Mammary microvascular endothelial cell (primary cell): ENCODE measurements around the gene GEMIN7. TPM values are rescaled to one million over a fixed set of nuclear protein-coding genes. Genes with fewer than 3 reads are reported as not detected.

ENCODE experiments used
- total RNA-seq: library from RNA; depleted of rRNA; stranded (reverse); fragments of >200 nt; gene quantifications from 2 replicates; pipeline ENCODE4 v1.2.3, GENCODE V29; 2015

The GEMIN7 gene, protein sequence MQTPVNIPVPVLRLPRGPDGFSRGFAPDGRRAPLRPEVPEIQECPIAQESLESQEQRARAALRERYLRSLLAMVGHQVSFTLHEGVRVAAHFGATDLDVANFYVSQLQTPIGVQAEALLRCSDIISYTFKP
- total RNA-seq = 61.6 and 68.9 TPM in 2 replicates

DNA sequence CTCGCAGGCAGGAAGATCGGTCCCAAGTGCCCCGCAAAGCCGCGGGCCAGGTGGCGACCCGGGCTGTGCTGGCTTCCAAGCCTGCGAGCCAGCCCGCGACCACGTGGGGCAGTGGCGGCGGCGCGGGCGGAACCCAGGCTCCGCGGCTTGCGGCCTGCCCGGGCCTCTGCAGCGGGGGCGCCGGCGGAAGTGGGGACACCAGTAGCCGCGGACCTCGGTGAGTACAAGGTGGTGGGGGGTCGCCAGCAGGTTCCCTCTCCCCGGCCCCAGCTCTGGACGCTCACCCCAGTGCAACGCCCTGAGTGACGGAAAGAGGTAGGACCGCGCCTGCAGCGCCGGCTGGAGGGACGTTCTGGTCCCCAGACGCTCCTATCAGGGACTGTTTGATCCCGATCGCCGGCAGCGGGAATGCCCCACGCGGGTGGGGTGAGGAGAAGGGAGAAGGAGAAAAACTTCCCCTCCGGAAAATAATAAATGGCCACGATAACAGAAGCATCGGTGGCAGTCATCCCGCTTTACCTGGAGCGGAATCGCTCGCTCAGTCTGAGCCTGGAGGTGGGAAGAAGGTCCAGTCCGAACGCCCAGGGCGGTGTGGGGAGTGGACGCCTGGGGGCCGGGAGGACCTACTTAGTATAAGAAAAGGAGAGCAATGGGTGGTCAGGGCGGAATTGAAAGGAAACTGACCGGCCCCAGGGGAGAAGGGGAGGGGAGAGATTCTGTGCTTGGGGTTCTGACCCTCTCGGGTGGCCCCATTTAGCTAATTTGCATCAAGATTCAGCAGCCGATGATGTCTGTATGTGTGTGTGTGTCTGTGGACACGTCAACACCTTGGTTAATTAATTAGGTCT, at the start of gene GEMIN7:
TSS of gene GEMIN7 (plus strand) at position 198 of the 848 bp plus-strand sequence. CDS start 10,855 bp downstream, outside the sequence.

DNA sequence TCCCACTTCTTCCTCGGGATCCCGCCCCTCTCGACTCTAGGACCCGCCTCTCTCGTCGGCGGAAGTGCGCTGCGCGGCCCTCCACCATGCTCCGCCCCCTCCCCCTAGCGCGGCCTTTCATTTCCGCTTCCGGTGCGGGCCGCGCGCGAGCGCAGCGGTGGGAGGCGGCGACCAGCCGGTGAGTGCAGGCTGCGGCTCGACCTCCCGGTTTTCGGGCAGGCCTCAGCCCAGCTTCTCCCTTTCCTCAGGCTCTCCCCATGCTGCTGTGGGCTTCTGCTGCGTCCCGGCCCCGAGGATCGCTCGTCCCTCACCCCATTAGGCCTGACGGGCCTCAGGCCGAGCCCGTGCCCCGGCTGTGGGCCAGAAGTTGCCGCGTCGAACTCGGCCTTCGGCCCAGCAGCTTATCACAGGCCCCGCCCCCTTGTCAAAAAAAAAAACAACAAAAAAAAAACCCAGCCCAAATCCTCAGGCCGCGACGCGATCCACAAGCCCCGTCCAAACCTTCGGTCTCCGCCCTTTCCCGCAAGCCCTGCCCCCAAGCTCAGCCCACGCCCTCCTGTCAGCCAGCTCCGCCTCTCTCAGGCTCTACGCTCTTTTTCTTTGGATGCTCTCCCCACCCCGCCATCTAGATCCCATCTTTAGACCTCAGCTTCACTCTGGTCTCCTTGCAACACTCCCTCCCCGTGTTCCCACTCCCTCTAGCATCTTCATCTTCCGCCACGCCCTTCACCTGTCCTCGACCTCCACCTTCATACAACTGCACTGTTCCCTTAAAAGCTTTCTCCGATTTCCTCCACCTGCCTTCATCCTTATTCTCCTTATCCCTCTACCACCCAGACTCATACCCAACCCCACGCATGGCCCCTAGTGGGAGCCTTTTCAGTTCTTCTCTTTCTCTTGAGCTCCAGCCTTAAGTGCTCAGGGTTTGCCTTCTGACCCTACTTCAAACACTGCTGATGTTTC, 39.8 kb upstream of the GEMIN7 start, which contains the start of gene CLASRP:
TSS of gene CLASRP (plus strand) at position 115 of the 963 bp plus-strand sequence. CDS start 1,168 bp downstream, outside the sequence.

DNA sequence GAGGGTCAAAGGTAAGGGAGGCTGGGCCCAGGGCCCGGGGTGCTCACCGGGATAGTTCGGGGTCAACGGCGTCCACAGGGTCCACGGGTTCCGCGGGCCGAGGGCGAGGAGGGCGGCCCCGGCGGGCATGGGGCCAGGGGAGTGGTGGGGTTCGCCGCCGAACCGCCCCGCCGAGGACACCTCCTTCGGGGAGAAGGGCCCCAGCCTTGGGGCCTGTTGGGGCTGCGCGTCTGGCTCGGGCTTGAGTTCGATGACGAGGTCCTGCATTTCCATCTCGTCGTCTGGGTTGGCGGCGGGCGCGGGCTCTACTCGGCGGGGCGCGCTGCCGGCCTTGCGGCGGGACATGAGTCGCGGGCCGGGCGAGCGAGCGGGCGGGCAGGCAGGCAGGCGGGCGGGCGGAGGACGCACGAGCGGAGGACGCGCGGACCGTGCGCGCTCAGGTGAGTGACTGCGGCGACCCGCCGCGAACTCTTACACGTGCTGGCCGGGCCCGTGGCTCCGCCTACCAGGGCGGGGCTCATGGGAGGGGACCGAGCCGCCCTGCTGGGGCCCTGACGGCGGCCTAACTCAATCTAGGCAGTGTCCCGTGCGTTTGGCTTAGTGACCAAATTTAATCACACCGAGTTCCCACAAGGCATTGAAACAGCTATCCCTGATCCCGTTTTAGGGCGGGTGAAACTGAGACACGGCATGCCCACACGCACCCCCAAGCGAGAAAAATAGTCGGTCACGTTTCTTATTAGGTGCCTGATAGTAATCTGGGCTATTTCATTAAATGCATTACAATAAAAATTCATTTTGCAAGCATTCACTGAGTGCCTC, 2.8 kb upstream of the GEMIN7 start, which contains the start of gene ZNF296:
TSS of gene ZNF296 (minus strand) at position 450 of the 822 bp plus-strand sequence. CDS start at position 345, 105 bp downstream.

DNA sequence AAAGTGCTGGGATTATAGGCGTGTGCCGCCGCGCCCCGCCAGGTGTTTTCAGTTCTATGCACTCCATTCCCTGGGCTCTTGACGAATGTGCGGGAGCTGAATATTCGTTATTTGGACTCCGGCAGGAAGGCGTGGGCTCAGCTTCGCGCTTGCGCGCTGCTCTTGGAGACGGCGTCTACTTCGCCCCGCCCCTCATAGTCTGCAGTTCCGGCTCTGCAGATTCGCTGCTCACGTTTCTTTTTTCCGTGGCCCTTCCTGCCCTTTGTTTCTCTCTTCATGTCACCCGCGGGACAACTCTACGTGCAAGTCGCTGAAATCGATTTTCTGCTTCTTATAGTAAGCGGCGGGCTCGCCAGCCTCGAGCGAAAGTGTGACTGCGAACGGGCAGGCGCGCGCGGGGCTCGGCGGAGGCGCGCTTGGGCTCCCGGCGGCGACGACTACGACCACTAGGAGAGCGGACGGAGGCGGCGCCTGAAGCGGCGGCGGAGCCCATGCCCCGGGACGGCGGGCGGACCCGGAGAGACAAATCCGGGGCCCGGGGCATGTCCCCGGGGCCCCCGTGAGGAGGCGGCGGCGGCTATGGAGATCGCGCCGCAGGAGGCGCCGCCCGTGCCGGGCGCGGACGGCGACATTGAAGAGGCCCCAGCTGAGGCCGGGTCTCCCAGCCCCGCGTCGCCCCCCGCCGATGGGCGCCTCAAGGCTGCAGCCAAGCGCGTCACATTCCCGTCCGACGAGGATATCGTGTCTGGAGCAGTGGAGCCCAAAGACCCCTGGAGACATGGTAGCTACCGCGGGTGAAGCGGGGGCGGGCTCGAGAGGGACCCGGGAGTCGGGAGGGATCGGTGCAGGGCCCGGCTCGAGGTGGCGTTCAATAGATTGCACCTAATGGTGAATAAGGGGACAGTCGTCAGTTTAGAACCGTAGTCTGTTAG, 14.0 kb downstream of the GEMIN7 start, which contains the start of gene PPP1R37:
TSS of gene PPP1R37 (plus strand) at position 433 of the 932 bp plus-strand sequence. CDS start at position 580, 147 bp downstream.

Other genes starting within 250 kb of the GEMIN7 start
- gene NECTIN2, start 233.0 kb upstream of the GEMIN7 start, total RNA-seq = 237 and 256 TPM in 2 replicates
- gene TOMM40, start 188.0 kb upstream of the GEMIN7 start, total RNA-seq = 120 and 129 TPM in 2 replicates
- gene APOE, start 173.5 kb upstream of the GEMIN7 start, total RNA-seq = 1.2 and 3.1 TPM in 2 replicates
- 2.1 TPM in 1 of 2 replicates, not detected in the other for gene APOC1, start 164.7 kb upstream of the GEMIN7 start, total RNA-seq
- not detected in 2 replicates for gene APOC4, start 137.0 kb upstream of the GEMIN7 start, total RNA-seq
- not detected in 2 replicates for gene APOC2, start 133.2 kb upstream of the GEMIN7 start, total RNA-seq
- gene CLPTM1, start 123.9 kb upstream of the GEMIN7 start, total RNA-seq = 58.2 and 60.5 TPM in 2 replicates
- 19.4 and 26.3 TPM in 2 replicates for gene RELB, start 77.8 kb upstream of the GEMIN7 start, total RNA-seq
- gene CLASRP, start 40.2 kb upstream of the GEMIN7 start, total RNA-seq = 37.9 and 50.6 TPM in 2 replicates
- gene ZNF296, start 2.8 kb upstream of the GEMIN7 start, total RNA-seq = 0.54 and 1.2 TPM in 2 replicates
- gene PPP1R37, start 13.9 kb downstream of the GEMIN7 start, total RNA-seq = 30.6 and 32.1 TPM in 2 replicates
- gene NKPD1, start 81.7 kb downstream of the GEMIN7 start, total RNA-seq = 0.05 TPM in 1 of 2 replicates, not detected in the other
- gene TRAPPC6A, start 99.0 kb downstream of the GEMIN7 start, total RNA-seq = 7.7 and 15.8 TPM in 2 replicates
- gene BLOC1S3, start 99.5 kb downstream of the GEMIN7 start, total RNA-seq = 4.3 and 9.6 TPM in 2 replicates
- 1.9 and 2.6 TPM in 2 replicates for gene EXOC3L2, start 166.1 kb downstream of the GEMIN7 start, total RNA-seq
- 10.0 and 18.8 TPM in 2 replicates for gene MARK4, start 172.0 kb downstream of the GEMIN7 start, total RNA-seq
- gene CKM, start 243.6 kb downstream of the GEMIN7 start, total RNA-seq = not detected in 2 replicates